HepG2 (cell line): ENCODE results near the gene MTMR6. TPM values are rescaled to one million over a fixed set of nuclear protein-coding genes. Genes with fewer than 3 reads are reported as not detected.

Experiments
- ATAC-seq: fragments of 200-7000 bp; cut with Tn5 transposase; 3 replicates; pipeline ENCODE4 v1.9.1; 2020; ENCODE audit warnings: mild to moderate bottlenecking, moderate library complexity
- BruUV-seq: library from RNA; stranded (reverse); fragments of 400-500 nt; replicated peaks from 2 replicates; lab custom pipeline; 2021; lab: Mats Ljungman, UMichigan
- CTCF ChIA-PET: fragments of 300-600 bp; formaldehyde crosslinking; extraction: SDS; loops from one replicate; lab custom pipeline; 2021; ENCODE audit warnings: low total read pairs, inconsistent platforms, low intra/inter-chr PET ratio; lab: Yijun Ruan, JAX
- POLR2A ChIA-PET: fragments of 350-600 bp; sonication (Branson Sonifier 250); formaldehyde crosslinking; loops from one replicate; lab custom pipeline; 2020; ENCODE audit warnings: antibody characterized with exemption, inconsistent platforms; lab: Yijun Ruan, JAX
- DNase-seq: peaks from one replicate; pipeline ENCODE4 v3.0.0-alpha.2; 2015; ENCODE audit warnings: low spot score
- FAIRE-seq: peaks from 3 replicates; lab custom pipeline; 2011; peaks lifted over from hg19 to GRCh38; lab: Jason Lieb, UNC
- H2AFZ ChIP-seq: one replicate; pipeline ENCODE4 v1.6.1; 2011; ENCODE audit warnings: low read length, inconsistent platforms
- H3K27ac ChIP-seq: fragments of 300-600 bp; 3 replicates; pipeline ENCODE4 v1.8.0; 2011; ENCODE audit warnings: mixed run types, mild to moderate bottlenecking, mixed read lengths, low read length, inconsistent platforms; ENCODE audit not compliant: insufficient read depth; ENCODE audit errors: extremely low read length
- H3K27me3 ChIP-seq, 2 experiments: fragments of 200-600 bp in 1 of 2; 2 replicates in 1 of 2; 3 replicates in 1 of 2; pipeline versions ENCODE4 v1.6.0 to v1.8.0; 2011; ENCODE audit warnings: low read length in 2 of 2, mild to moderate bottlenecking in 2 of 2, moderate library complexity in 2 of 2, inconsistent platforms in 1 of 2; ENCODE audit not compliant: insufficient read depth in 2 of 2, control insufficient read depth in 1 of 2
- H3K36me3 ChIP-seq, 2 experiments: fragments of 200-600 bp in 1 of 2; replicated peaks in 1 of 2; 2 replicates in 1 of 2; 3 replicates in 1 of 2; pipeline versions ENCODE4 v1.5.1 to v1.8.0; 2011; ENCODE audit warnings: low read length in 2 of 2, inconsistent platforms in 1 of 2; ENCODE audit not compliant: insufficient read depth in 2 of 2, control insufficient read depth in 1 of 2
- H3K4me1 ChIP-seq: 2 replicates; pipeline ENCODE4 v1.5.1; 2012; ENCODE audit warnings: low read length, inconsistent platforms; ENCODE audit not compliant: insufficient read depth
- H3K4me2 ChIP-seq: 2 replicates; pipeline ENCODE4 v1.6.0; 2011; ENCODE audit warnings: low read depth, low read length, inconsistent platforms
- H3K4me3 ChIP-seq, 3 experiments: fragments of 200-600 bp in 1 of 3; sonication (generic), shearing (Covaris generic) in 1 of 3; replicated peaks in 1 of 3; 2 replicates each; pipeline ENCODE4 v1.5.1; 2011 to 2016; ENCODE audit warnings: low read length in 3 of 3, inconsistent platforms in 2 of 3, low read depth in 2 of 3, mild to moderate bottlenecking in 2 of 3, control low read depth in 1 of 3, mixed read lengths in 1 of 3; ENCODE audit not compliant: insufficient read depth in 1 of 3
- H3K79me2 ChIP-seq: one replicate; pipeline ENCODE4 v1.6.1; 2011; ENCODE audit warnings: low read length, inconsistent platforms; ENCODE audit not compliant: insufficient read depth
- H3K9ac ChIP-seq: 2 replicates; pipeline ENCODE4 v1.6.0; 2011; ENCODE audit warnings: mild to moderate bottlenecking, low read depth, low read length, inconsistent platforms; ENCODE audit not compliant: insufficient read depth
- H3K9me3 ChIP-seq: 2 replicates; pipeline ENCODE4 v1.5.1; 2012; ENCODE audit warnings: mild to moderate bottlenecking, low read length
- H4K20me1 ChIP-seq: 2 replicates; pipeline ENCODE4 v1.6.0; 2011; ENCODE audit warnings: inconsistent platforms, mild to moderate bottlenecking, low read length, moderate library complexity; ENCODE audit not compliant: insufficient read depth
- AHR ChIP-seq: IDR thresholded peaks from 2 replicates; pipeline ENCODE4 v1.6.1; 2018; ENCODE audit warnings: missing genetic modification reagents, missing compliant biosample characterization
- DBP ChIP-seq: sonication (generic); formaldehyde crosslinking; IDR thresholded peaks from 2 replicates; pipeline ENCODE4 v1.4.0; 2020; ENCODE audit warnings: missing genetic modification reagents; ENCODE audit errors: not compliant biosample characterization
- DMAP1 ChIP-seq: IDR thresholded peaks from 2 replicates; pipeline ENCODE4 v1.6.1; 2016
- FOXO1 ChIP-seq: sonication (generic); formaldehyde crosslinking; IDR thresholded peaks from 2 replicates; pipeline ENCODE4 v1.4.0; 2020; ENCODE audit warnings: missing genetic modification reagents
- GATA4 ChIP-seq: sonication (generic); IDR thresholded peaks from 2 replicates; pipeline ENCODE4 v1.6.1; 2016; ENCODE audit warnings: antibody characterized with exemption, low read depth, borderline replicate concordance
- HOXA7 ChIP-seq: sonication (generic); formaldehyde crosslinking; IDR thresholded peaks from 2 replicates; pipeline ENCODE4 v1.8.1; 2022; ENCODE audit warnings: mild to moderate bottlenecking, missing genetic modification reagents, moderate library complexity
- KMT2A ChIP-seq: sonication (generic); formaldehyde crosslinking; IDR thresholded peaks from 2 replicates; pipeline ENCODE4 v1.4.0; 2020; ENCODE audit warnings: missing genetic modification reagents
- MIER2 ChIP-seq: IDR thresholded peaks from 2 replicates; pipeline ENCODE4 v1.6.1; 2016; ENCODE audit warnings: missing biosample characterization, missing genetic modification reagents
- NFYC ChIP-seq: IDR thresholded peaks from 2 replicates; pipeline ENCODE4 v1.6.1; 2016; ENCODE audit warnings: missing genetic modification reagents, missing compliant biosample characterization
- RAD51 ChIP-seq: fragments of 450-650 bp; IDR thresholded peaks from 2 replicates; pipeline ENCODE4 v1.6.1; 2016; ENCODE audit warnings: borderline replicate concordance
- RFX3 ChIP-seq: IDR thresholded peaks from 2 replicates; pipeline ENCODE4 v1.6.1; 2016; ENCODE audit warnings: missing biosample characterization, missing genetic modification reagents
- TFDP2 ChIP-seq: sonication (generic); formaldehyde crosslinking; IDR thresholded peaks from 2 replicates; pipeline ENCODE4 v1.4.0; 2020; ENCODE audit warnings: missing genetic modification reagents
- TRIM22 ChIP-seq: fragments of 450-650 bp; IDR thresholded peaks from 2 replicates; pipeline ENCODE4 v1.6.1; 2017
- ZNF121 ChIP-seq: sonication (generic); formaldehyde crosslinking; IDR thresholded peaks from 2 replicates; pipeline ENCODE4 v1.5.0; 2020; ENCODE audit warnings: mild to moderate bottlenecking, missing genetic modification reagents
- WGBS: methylation state at CpG from one replicate; pipeline ENCODE4 v1.1.6; 2017; ENCODE audit warnings: low lambda C conversion rate; 5-methylcytosine and 5-hydroxymethylcytosine counted together
- in situ Hi-C: cut with HindIII; loops from 2 replicates; pipeline ENCODE4 v1.10.0; 2017; ENCODE audit warnings: low pct_unique_long_range_greater_than_20kb; ENCODE audit not compliant: extremely low pct_ligation_motif_present
- intact Hi-C: fragments of 100-400 bp; cut with micrococcal nuclease; formaldehyde crosslinking; loops from one replicate; pipeline ENCODE4 v1.10.0; 2022; ENCODE audit not compliant: unreplicated experiment
- polyA plus RNA-seq, 8 experiments: library from polyadenylated mRNA; depleted of rRNA in 3 of 8; stranded (reverse) in 7 of 8; unstranded in 1 of 8; fragments of >200 nt; fragmentation: Illumina TruSeq in 4 of 8; extraction: Trizol in 4 of 8; gene quantifications; 2 replicates each; pipeline versions ENCODE4 v1.2.1 to v1.2.3, GENCODE V29; 2011 to 2016; ENCODE audit warnings: low read depth in 4 of 8, missing spikeins in 1 of 8, mixed read lengths in 1 of 8; ENCODE audit not compliant: insufficient read depth in 1 of 8
- total RNA-seq, 5 experiments: library from RNA; depleted of rRNA; stranded (reverse); fragments of >200 nt; fragmentation: Illumina TruSeq; extraction: Trizol; gene quantifications; 2 replicates each; pipeline ENCODE4 v1.2.3, GENCODE V29; 2016; ENCODE audit warnings: low read depth in 1 of 5

Gene MTMR6
- total and polyA plus RNA-seq, 2 of the 13 experiments (the other 11 are each of a cell fraction or from before 2014, with no cell fraction given) = 3.4 to 7.8 TPM

- ChIA-PET POLR2A (no interaction called here), CTCF (no interaction called here)
- Histone ChIP-seq H3K9ac (no peak overlapping the region), H3K27ac (no peak overlapping the region), H3K27me3 (no peaks in the 10 kb centered on the region), H3K36me3 (no peaks in the 10 kb centered on the region), H3K4me3 (no peak overlapping the region), H3K4me1 (no peaks in the 10 kb centered on the region), H3K4me2 (no peak overlapping the region), H4K20me1 (no peaks in the 10 kb centered on the region)
- ATAC-seq (no peak), FAIRE-seq (no peak), DNase-seq (no peak)
- in situ Hi-C loops = no loop called here
- intact Hi-C loops = no loop called here
- WGBS = 3% methylated on average over 1 of the region's 1 CpG
- TF ChIP-seq RAD51 (no peak), NFYC (no peak), DMAP1 (CRISPR knock-in tag) (no peak), MIER2 (CRISPR knock-in tag) (no peak), FOXO1 (CRISPR knock-in tag) (no peak), DBP (CRISPR knock-in tag) (no peak), TFDP2 (CRISPR knock-in tag) (no peak), ZNF121 (no peak), TRIM22 (no peak), AHR (no peak), GATA4 (no peak), HOXA7 (CRISPR knock-in tag) (no peak), KMT2A (CRISPR knock-in tag) (no peak), RFX3 (CRISPR knock-in tag) (no peak)
- TF ChIP-seq, all 625 proteins: peak for 0
- Histone ChIP-seq H3K79me2 (no peaks in the 10 kb centered on the region), H2AFZ (no peak overlapping the region), H3K9me3 (no peaks in the 10 kb centered on the region)
- no TSS peak for BruUV-seq
Measured at GRCh38 chr13:25241007-25241406, 46.3 kb downstream of the MTMR6 start.
